GM12892 (cell line): ENCODE results near the gene ADRM1.

Experiments used
- POLR2A ChIP-seq: IDR thresholded peaks from 2 replicates; pipeline ENCODE4 v1.6.1; 2011; ENCODE audit warnings: low read depth, low read length, control low read depth
- POLR2AphosphoS5 ChIP-seq: IDR thresholded peaks from 2 replicates; pipeline ENCODE4 v1.6.1; 2011; ENCODE audit warnings: low read depth, low read length, control low read depth
- TAF1 ChIP-seq: IDR thresholded peaks from 2 replicates; pipeline ENCODE4 v1.6.1; 2011; ENCODE audit warnings: low read depth, mild to moderate bottlenecking, control low read depth, low read length, borderline replicate concordance

GRCh38 chr20:62354031-62354808 is 51.4 kb downstream of the ADRM1 start:
- TF ChIP-seq POLR2A (no peak), POLR2AphosphoS5 (no peak), TAF1 (no peak)
